GM18507 (cell line): ENCODE measurements around the gene SPATS2L.
A peak's percentile ranks its signal among the peaks of the same experiment; 100 is the strongest.

Experiments
- DNase-seq: peaks from one replicate; pipeline ENCODE4 v3.0.0; 2011; ENCODE audit warnings: low read depth; ENCODE audit not compliant: insufficient read length; ENCODE audit errors: extremely low spot score
- FAIRE-seq: peaks from 2 replicates; lab custom pipeline; 2011; peaks lifted over from hg19 to GRCh38; lab: Jason Lieb, UNC

Gene SPATS2L

GRCh38 chr2:200515155-200515554, 208.7 kb downstream of the SPATS2L start:
- no peak for FAIRE-seq

GRCh38 chr2:200523158-200523557, 216.7 kb downstream of the SPATS2L start:
- DNase-seq (no peak), FAIRE-seq (no peak)

More at GRCh38 chr2:200515155-200515554, 208.7 kb downstream of the SPATS2L start:
- DNase-seq = no peak

- FAIRE-seq = no peak
Observed at GRCh38 chr2:200523604-200524003, 217.1 kb downstream of the SPATS2L start.

DNA sequence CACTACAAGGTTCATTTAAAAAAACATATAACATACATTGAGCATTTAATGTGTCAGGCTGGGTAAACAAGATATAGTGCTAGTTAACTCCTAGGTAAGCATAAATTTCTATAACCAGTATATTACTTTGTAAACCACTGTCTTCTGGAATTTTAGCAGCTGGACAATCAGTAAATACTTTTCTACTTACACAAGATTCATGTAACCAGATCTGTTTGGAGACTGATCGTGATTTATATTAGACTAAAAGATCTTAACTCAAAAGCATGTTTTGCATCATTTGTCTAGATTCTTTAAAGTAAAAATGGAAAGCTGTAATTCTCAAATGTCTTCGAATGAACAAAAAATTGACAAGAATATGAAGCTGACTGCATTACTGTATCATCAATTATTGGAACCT, 218.6 kb downstream of the SPATS2L start:
- FAIRE-seq (no peak), DNase-seq (no peak)

More at GRCh38 chr2:200523604-200524003, 217.1 kb downstream of the SPATS2L start:
- DNase-seq = no peak

DNA sequence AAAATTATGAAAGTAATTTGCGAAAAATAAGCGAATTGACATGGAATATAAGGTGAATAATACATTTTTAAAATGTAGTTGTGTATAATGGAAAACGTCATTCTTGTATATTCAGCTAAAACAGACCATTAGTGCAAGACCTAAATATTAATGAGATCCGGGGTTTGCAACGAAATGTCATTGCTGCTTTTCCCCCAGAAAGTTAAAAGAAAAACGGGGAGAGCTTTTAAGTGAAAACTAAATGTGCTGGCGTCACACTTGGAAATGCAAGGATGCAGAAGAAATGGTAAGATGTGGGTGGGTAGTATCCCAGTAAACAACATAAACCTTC, 219.0 kb downstream of the SPATS2L start:
- no peak for FAIRE-seq

DNA sequence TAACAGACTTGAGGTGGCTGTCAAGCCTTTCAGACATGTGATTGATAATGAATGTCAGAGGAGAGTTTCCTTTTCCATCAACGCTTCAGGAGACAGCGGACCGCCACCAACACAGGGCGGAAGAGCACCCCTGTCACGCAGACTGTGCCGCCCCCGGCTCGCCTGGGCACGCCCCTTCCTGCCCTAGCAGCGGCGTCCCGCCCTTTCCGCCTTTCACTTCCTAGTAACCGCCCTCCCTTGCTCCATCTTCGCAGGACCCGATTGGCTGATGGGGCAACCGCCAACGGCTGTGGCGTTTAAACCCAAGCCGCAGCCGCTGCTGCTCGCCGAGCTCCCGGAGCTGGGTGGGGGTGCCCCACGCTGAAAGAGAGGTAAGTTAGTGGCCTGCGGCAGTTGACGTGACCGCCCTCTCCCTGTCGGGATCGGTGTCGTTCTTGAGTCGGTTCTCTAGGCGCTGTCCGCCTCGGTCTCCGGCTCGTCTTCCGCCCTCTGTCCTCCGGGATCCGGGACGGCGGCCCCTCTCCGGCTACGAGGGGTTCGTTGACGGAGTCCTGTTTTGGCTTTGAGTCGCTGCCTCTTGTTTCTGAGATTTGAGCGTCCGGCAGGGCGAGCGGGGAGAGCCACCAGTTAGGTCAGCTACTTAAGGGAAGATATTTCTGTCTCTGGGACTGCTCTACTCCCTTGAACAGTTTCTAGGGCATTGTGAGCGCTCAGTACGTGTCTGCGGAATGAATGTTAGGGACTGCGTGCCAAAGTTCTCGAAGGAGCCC, 219.6 kb downstream of the SPATS2L start, which contains the start of gene SGO2:
TSS of gene SGO2 (plus strand) at position 326 of the 770 bp plus-strand sequence. CDS start 6,769 bp downstream, outside the sequence.
- FAIRE-seq = peak; percentile 98
- peak; percentile 94 for DNase-seq

More for the DNA sequence above, 219.0 kb downstream of the SPATS2L start:
- no peak for DNase-seq

GRCh38 chr2:200528228-200528627, 221.7 kb downstream of the SPATS2L start:
- DNase-seq = no peak

More at GRCh38 chr2:200528228-200528627, 221.7 kb downstream of the SPATS2L start:
- FAIRE-seq = no peak
